Hepatocyte (in vitro differentiated cells): ENCODE data around the gene MCAT.

Experiments
- CTCF ChIP-seq: fragments of 200-600 bp; sonication (generic); IDR thresholded peaks from 2 replicates; pipeline ENCODE4 v1.5.1; 2016; ENCODE audit warnings: antibody characterized with exemption, mild to moderate bottlenecking; ENCODE audit not compliant: poor library complexity
- EZH2 ChIP-seq: fragments of 200-600 bp; sonication (generic); IDR thresholded peaks from 2 replicates; pipeline ENCODE4 v1.6.1; 2016; ENCODE audit warnings: antibody characterized with exemption, mild to moderate bottlenecking, borderline replicate concordance

GRCh38 chr22:43142880-43143562, at the start of gene MCAT:
- TF ChIP-seq CTCF = no peak
- TF ChIP-seq EZH2 = no peak
